CD4-positive, alpha-beta memory T cell (primary cell): ENCODE results near the gene KRT13. TPM values are rescaled to one million over a fixed set of nuclear protein-coding genes. Genes with fewer than 3 reads are reported as not detected.
"Not testable (repeated sequence)": the region's sequence is repeated elsewhere in the genome, so short reads cannot be mapped to it uniquely, and the experiment has no call there.

Source experiments
- CTCF ChIA-PET: fragments of 350-600 bp; sonication (Branson Sonifier 250); formaldehyde crosslinking; loops from one replicate; lab custom pipeline; 2021; ENCODE audit warnings: inconsistent platforms; ENCODE audit not compliant: partially characterized antibody; lab: Charles Lee
- POLR2A ChIA-PET: fragments of 350-600 bp; sonication (Branson Sonifier 250); formaldehyde crosslinking; loops from one replicate; lab custom pipeline; 2021; ENCODE audit not compliant: partially characterized antibody; lab: Charles Lee
- DNase-seq, 5 donors: peaks; one replicate each; pipeline versions ENCODE4 v3.0.0 to v3.0.0-alpha.2; 2020 to 2022; ENCODE audit warnings: mixed read lengths in 1 of 5
- H3K27ac ChIP-seq: one replicate; pipeline ENCODE4 v1.7.0; 2013; ENCODE audit warnings: low read depth, low read length
- H3K27me3 ChIP-seq: 2 replicates; pipeline ENCODE4 v1.7.0; 2013; ENCODE audit warnings: mild to moderate bottlenecking, low read length, moderate library complexity; ENCODE audit not compliant: insufficient read depth
- H3K36me3 ChIP-seq: 2 replicates; pipeline ENCODE4 v1.7.0; 2013; ENCODE audit warnings: mild to moderate bottlenecking, low read length, moderate library complexity; ENCODE audit not compliant: insufficient read depth
- H3K4me1 ChIP-seq: 2 replicates; pipeline ENCODE4 v1.7.0; 2013; ENCODE audit warnings: mild to moderate bottlenecking, low read length, moderate library complexity; ENCODE audit not compliant: insufficient read depth
- H3K4me3 ChIP-seq, 2 donors: one replicate each; pipeline ENCODE4 v1.7.0; 2013; ENCODE audit warnings: low read length in 2 of 2, mild to moderate bottlenecking in 1 of 2
- H3K9me3 ChIP-seq, 2 donors: one replicate each; pipeline ENCODE4 v1.7.0; 2013; ENCODE audit warnings: low read length in 2 of 2, control low read depth in 1 of 2; ENCODE audit not compliant: control insufficient read depth in 1 of 2
- H3K27ac Mint-ChIP-seq, 7 donors: one replicate each; pipeline ENCODE4 v1.8.0; 2020 to 2021; ENCODE audit warnings: mixed read lengths in 7 of 7, mild to moderate bottlenecking in 6 of 7, inconsistent platforms in 3 of 7, moderate library complexity in 3 of 7
- H3K27me3 Mint-ChIP-seq, 2 donors: one replicate each; pipeline ENCODE4 v1.8.0; 2020 to 2021; ENCODE audit warnings: mixed read lengths in 2 of 2
- H3K36me3 Mint-ChIP-seq, 2 donors: one replicate each; pipeline ENCODE4 v1.8.0; 2020 to 2021; ENCODE audit warnings: mixed read lengths in 2 of 2, inconsistent platforms in 1 of 2, mild to moderate bottlenecking in 1 of 2
- H3K4me1 Mint-ChIP-seq, 4 donors: one replicate each; pipeline ENCODE4 v1.8.0; 2020 to 2021; ENCODE audit warnings: mixed read lengths in 4 of 4, mild to moderate bottlenecking in 1 of 4
- H3K4me3 Mint-ChIP-seq, 8 donors: one replicate each; pipeline ENCODE4 v1.8.0; 2020 to 2021; ENCODE audit warnings: mixed read lengths in 8 of 8, mild to moderate bottlenecking in 7 of 8, moderate library complexity in 6 of 8, inconsistent platforms in 3 of 8
- H3K9me3 Mint-ChIP-seq, 8 donors: one replicate each; pipeline ENCODE4 v1.8.0; 2020 to 2021; ENCODE audit warnings: mixed read lengths in 8 of 8, mild to moderate bottlenecking in 5 of 8, inconsistent platforms in 3 of 8, moderate library complexity in 1 of 8
- intact Hi-C: fragments of 100-400 bp; cut with micrococcal nuclease; formaldehyde crosslinking; loops from one replicate; pipeline ENCODE4 v1.15.1; 2023
- polyA plus RNA-seq, 2 donors: library from polyadenylated mRNA; unstranded; fragments of 300-500 nt; fragmentation: Illumina TruSeq; gene quantifications; one replicate each; pipeline ENCODE4 v1.2.3, GENCODE V29; 2021
- total RNA-seq, 2 experiments: library from RNA; stranded (reverse); gene quantifications; one replicate each; pipeline ENCODE4 v1.2.3, GENCODE V29; 2021

Gene KRT13
- total and polyA plus RNA-seq, 4 experiments from 2014 or later, result not detected

- Mint-ChIP-seq H3K9me3 (peaks cover 0 to 4% (median 0%) of the 10 kb centered on the region in 8 donors), H3K27ac (no peak overlapping the region), H3K36me3 (peaks cover 0 to 5% of the 10 kb centered on the region in 2 donors), H3K4me1 (peaks cover 5 to 16% (median 15%) of the 10 kb centered on the region in 4 donors), H3K4me3 (no peak overlapping the region), H3K27me3 (peaks cover 2% of the 10 kb centered on the region in 2 donors)
- Histone ChIP-seq H3K27me3 (no peaks in the 10 kb centered on the region), H3K36me3 (no peaks in the 10 kb centered on the region), H3K9me3 (no peaks in the 10 kb centered on the region), H3K27ac (no peak overlapping the region), H3K4me3 (no peak overlapping the region), H3K4me1 (peaks cover 15% of the 10 kb centered on the region)
- DNase-seq, result no peak
- intact Hi-C loops, result no loop called here
- ChIA-PET CTCF (interaction anchor here (0.8 to 1.1 kb wide), 3 partner anchors 11 to 635 kb away, joined by 3 to 4 read pairs (median 3); no protein-coding TSS in a partner anchor), POLR2A (interaction anchor here (1.6 kb wide), 1 partner anchor 22 kb away, joined by 3 read pairs; no protein-coding TSS in a partner anchor)
Measured at GRCh38 chr17:41544491-41544892, 39.1 kb upstream of the KRT13 start.

GRCh38 chr17:41542786-41543185 lies 37.4 kb upstream of the KRT13 start:
- H3K27ac ChIP-seq, H3K4me1 ChIP-seq, H3K4me3 ChIP-seq, H3K27me3 Mint-ChIP-seq, intact Hi-C loops, H3K9me3 ChIP-seq, H3K27me3 ChIP-seq, H3K36me3 Mint-ChIP-seq, DNase-seq, H3K36me3 ChIP-seq, H3K9me3 Mint-ChIP-seq, H3K4me3 Mint-ChIP-seq, POLR2A ChIA-PET, H3K4me1 Mint-ChIP-seq: not testable (repeated sequence)
- CTCF ChIA-PET, result interaction anchor here (0.9 to 1.5 kb wide), 2 partner anchors 17 to 220 kb away, joined by 4 read pairs; no protein-coding TSS in a partner anchor
- peak overlapping the region in 1 of 7 donors; percentile 13 for H3K27ac Mint-ChIP-seq

- ChIA-PET CTCF (interaction anchor here (0.8 to 1.5 kb wide), 4 partner anchors 9 to 220 kb away, joined by 3 to 4 read pairs (median 4); no protein-coding TSS in a partner anchor), POLR2A (no interaction called here)
- Mint-ChIP-seq H3K9me3 (peaks cover 0 to 3% (median 0%) of the 10 kb centered on the region in 8 donors), H3K27ac (no peak overlapping the region), H3K4me1 (peaks cover 0 to 2% (median 0%) of the 10 kb centered on the region in 4 donors), H3K36me3 (peaks cover 0 to 5% of the 10 kb centered on the region in 2 donors), H3K4me3 (peak overlapping the region in 1 of 8 donors; percentile 21), H3K27me3 (peaks cover 0 to 2% of the 10 kb centered on the region in 2 donors)
- H3K36me3 ChIP-seq, result no peaks in the 10 kb centered on the region
- H3K9me3 ChIP-seq, result no peaks in the 10 kb centered on the region
- H3K27me3 ChIP-seq, result no peaks in the 10 kb centered on the region
- H3K4me3 ChIP-seq, result no peak overlapping the region
- intact Hi-C loops, result no loop called here
- DNase-seq, result no peak
- H3K4me1 ChIP-seq, result no peaks in the 10 kb centered on the region
- no peak overlapping the region for H3K27ac ChIP-seq
Measured at GRCh38 chr17:41542357-41542756, 36.9 kb upstream of the KRT13 start.

GRCh38 chr17:41540921-41541625 lies 35.7 kb upstream of the KRT13 start:
- no peaks in the 10 kb centered on the region for H3K27me3 ChIP-seq
- H3K4me3 ChIP-seq, result no peak overlapping the region
- H3K4me1 ChIP-seq, result no peaks in the 10 kb centered on the region
- POLR2A ChIA-PET, result no interaction called here
- H3K27ac Mint-ChIP-seq, result peak overlapping the region in 4 of 7 donors; percentile 5 to 55 (median 28)
- DNase-seq, result no peak
- CTCF ChIA-PET, result interaction anchor here (0.9 to 2.1 kb wide), 3 partner anchors 8 to 630 kb away, joined by 3 to 18 read pairs (median 3); no protein-coding TSS in a partner anchor
- no peaks in the 10 kb centered on the region for H3K36me3 Mint-ChIP-seq
- H3K36me3 ChIP-seq, result no peaks in the 10 kb centered on the region
- H3K9me3 ChIP-seq, result no peaks in the 10 kb centered on the region
- H3K27me3 Mint-ChIP-seq, result peaks cover 0 to 4% of the 10 kb centered on the region in 2 donors
- no peak overlapping the region for H3K4me3 Mint-ChIP-seq
- intact Hi-C loops, result no loop called here
- H3K27ac ChIP-seq, result no peak overlapping the region
- H3K4me1 Mint-ChIP-seq, result peaks cover 0 to 2% (median 0%) of the 10 kb centered on the region in 4 donors
- H3K9me3 Mint-ChIP-seq, result peaks cover 0 to 2% (median 0%) of the 10 kb centered on the region in 8 donors

- intact Hi-C loops, result no loop called here
- Histone ChIP-seq H3K4me3 (no peak overlapping the region), H3K36me3 (no peaks in the 10 kb centered on the region), H3K27ac (no peak overlapping the region), H3K4me1 (no peaks in the 10 kb centered on the region), H3K9me3 (no peaks in the 10 kb centered on the region), H3K27me3 (no peaks in the 10 kb centered on the region)
- Mint-ChIP-seq H3K36me3 (no peaks in the 10 kb centered on the region), H3K27me3 (peaks cover 3 to 9% of the 10 kb centered on the region in 2 donors), H3K27ac (peak overlapping the region in 1 of 7 donors; percentile 43), H3K4me3 (no peak overlapping the region), H3K9me3 (peaks cover 0 to 2% (median 0%) of the 10 kb centered on the region in 8 donors), H3K4me1 (peaks cover 0 to 2% (median 0%) of the 10 kb centered on the region in 4 donors)
- no peak for DNase-seq
- ChIA-PET POLR2A (no interaction called here), CTCF (interaction anchor here (0.7 to 2.1 kb wide), 3 partner anchors 9 to 630 kb away, joined by 3 to 18 read pairs (median 3); no protein-coding TSS in a partner anchor)
Measured at GRCh38 chr17:41539979-41540701, 34.7 kb upstream of the KRT13 start.

GRCh38 chr17:41539071-41539492 lies 33.7 kb upstream of the KRT13 start:
- H3K27ac ChIP-seq, result no peak overlapping the region
- H3K36me3 Mint-ChIP-seq, result no peaks in the 10 kb centered on the region
- POLR2A ChIA-PET, result no interaction called here
- no peaks in the 10 kb centered on the region for H3K9me3 ChIP-seq
- H3K9me3 Mint-ChIP-seq, result no peaks in the 10 kb centered on the region
- peaks cover 5 to 11% of the 10 kb centered on the region in 2 donors for H3K27me3 Mint-ChIP-seq
- CTCF ChIA-PET, result interaction anchor here (0.9 kb wide), 1 partner anchor 10 kb away, joined by 3 read pairs; no protein-coding TSS in a partner anchor
- intact Hi-C loops, result no loop called here
- no peak overlapping the region for H3K27ac Mint-ChIP-seq
- H3K4me3 ChIP-seq, result no peak overlapping the region
- no peak for DNase-seq
- H3K4me1 ChIP-seq, result no peaks in the 10 kb centered on the region
- no peak overlapping the region for H3K4me3 Mint-ChIP-seq
- no peaks in the 10 kb centered on the region for H3K36me3 ChIP-seq
- H3K4me1 Mint-ChIP-seq, result peaks cover 0 to 2% (median 0%) of the 10 kb centered on the region in 4 donors
- H3K27me3 ChIP-seq, result no peaks in the 10 kb centered on the region

GRCh38 chr17:41538565-41538991 lies 33.2 kb upstream of the KRT13 start:
- Histone ChIP-seq H3K36me3 (no peaks in the 10 kb centered on the region), H3K27me3 (no peaks in the 10 kb centered on the region), H3K9me3 (no peaks in the 10 kb centered on the region), H3K4me1 (no peaks in the 10 kb centered on the region), H3K4me3 (no peak overlapping the region), H3K27ac (no peak overlapping the region)
- Mint-ChIP-seq H3K27ac (no peak overlapping the region), H3K4me1 (peaks cover 0 to 2% (median 0%) of the 10 kb centered on the region in 4 donors), H3K36me3 (no peaks in the 10 kb centered on the region), H3K27me3 (peaks cover 5 to 11% of the 10 kb centered on the region in 2 donors), H3K9me3 (no peaks in the 10 kb centered on the region), H3K4me3 (no peak overlapping the region)
- CTCF ChIA-PET, result interaction anchor here (0.9 kb wide), 1 partner anchor 10 kb away, joined by 3 read pairs; no protein-coding TSS in a partner anchor
- POLR2A ChIA-PET, result no interaction called here
- intact Hi-C loops, result no loop called here
- DNase-seq, result no peak
